ENCODE data around the gene CTNNA1. TPM values are rescaled to one million over a fixed set of nuclear protein-coding genes. Genes with fewer than 3 reads are reported as not detected.

CTNNA1 gene
- total and polyA plus RNA-seq, 2 donors (not counting 3 experiments of a cell fraction or from before 2014, with no cell fraction given) = 156 to 394 TPM

DNA sequence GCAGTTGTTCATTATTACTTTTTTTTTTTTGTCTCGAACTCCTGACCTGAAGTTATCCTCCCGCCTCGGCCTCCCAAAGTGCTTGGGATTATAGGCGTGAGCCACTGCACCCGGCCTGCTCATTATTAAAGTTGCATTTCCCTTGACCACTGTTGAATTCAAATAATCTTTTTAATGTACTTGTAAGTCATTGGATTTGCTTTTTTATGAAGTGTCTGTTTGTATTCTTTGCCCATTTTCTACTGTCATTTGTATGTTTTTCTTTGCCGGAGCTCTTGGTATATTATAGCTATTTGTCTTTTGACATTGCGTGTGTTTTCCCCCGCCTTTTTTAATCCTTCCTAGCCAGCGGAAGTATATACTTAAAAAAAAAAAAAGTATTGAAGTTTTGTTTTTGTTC lies 99.9 kb downstream of the CTNNA1 start:
- ChIA-PET CTCF (interaction anchor here (1.1 kb wide), 1 partner anchor 64 kb away, joined by 4 read pairs; no protein-coding TSS in a partner anchor), POLR2A (no interaction called here)
- H4K20me1 ChIP-seq (replicated peaks; ENCODE audit: control insufficient read depth, extremely low read depth, insufficient read depth, low read length) = peaks cover 7% of the 10 kb centered on the region
- no peaks in the 10 kb centered on the region for H3K9me3 ChIP-seq (replicated peaks; ENCODE audit: control insufficient read depth, insufficient read depth, low read length)
- H3K27ac ChIP-seq (ENCODE audit: insufficient read depth, low read depth, low read length) = no peak overlapping the region
- FAIRE-seq (no peak), DNase-seq (ENCODE audit: low read depth, low spot score) (no peak)
- intact Hi-C loops (cut with micrococcal nuclease) = loop anchor here (2.0 kb wide), 1 partner anchor 14 kb away; no protein-coding TSS in a partner anchor
- peaks cover 87% of the 10 kb centered on the region for H3K79me2 ChIP-seq (ENCODE audit: control insufficient read depth, insufficient read depth, low read length)
- no peak for TF ChIP-seq POLR2A (IDR thresholded peaks at IDR 0.05; ENCODE audit: low read depth, low read length)
- no peak for TF ChIP-seq GATA2 (IDR thresholded peaks at IDR 0.05; ENCODE audit: insufficient read depth, insufficient read length, low read depth, low read length)
- TF ChIP-seq FOS (IDR thresholded peaks at IDR 0.05; ENCODE audit: borderline replicate concordance, insufficient read depth, low read length) = no peak
- TF ChIP-seq MYC (IDR thresholded peaks at IDR 0.05; ENCODE audit: low read depth, low read length) = no peak
- TF ChIP-seq MAX (IDR thresholded peaks at IDR 0.05; ENCODE audit: insufficient read depth, insufficient read length) = no peak
- no peak for TF ChIP-seq EZH2 (IDR thresholded peaks at IDR 0.05; ENCODE audit: borderline replicate concordance, low read depth, low read length, severe bottlenecking)
- no peak for TF ChIP-seq CTCF (IDR thresholded peaks at IDR 0.05; ENCODE audit: extremely low read depth in 1 of 2, insufficient read depth in 1 of 2, low read depth in 1 of 2, low read length in 2 of 2)
- TF ChIP-seq POLR2AphosphoS5 (IDR thresholded peaks at IDR 0.05; ENCODE audit: insufficient read depth, low read depth, low read length) = no peak
- no peaks in the 10 kb centered on the region for H3K36me3 ChIP-seq (ENCODE audit: control insufficient read depth in 2 of 2, extremely low read depth in 1 of 2, insufficient read depth in 2 of 2, low read length in 2 of 2)
- dilution Hi-C loops (cut with MboI; ENCODE audit: extremely low pct_ligation_motif_present, low sequenced_read_pairs) = no loop called here
- no TSS peak for BruUV-seq (replicated peaks)
- H3K4me1 ChIP-seq (ENCODE audit: control insufficient read depth, extremely low read depth, insufficient read depth, low read length) = peaks cover 24% of the 10 kb centered on the region
- H2AFZ ChIP-seq (ENCODE audit: low read depth, low read length) = no peak overlapping the region
- H3K9me1 ChIP-seq (replicated peaks; ENCODE audit: control insufficient read depth, extremely low read depth, insufficient read depth, low read length) = no peaks in the 10 kb centered on the region
- H3K4me3 ChIP-seq (replicated peaks in 1 of 3; ENCODE audit: insufficient read depth in 1 of 3, low read depth in 1 of 3, low read length in 3 of 3) = no peak overlapping the region
- H3K27me3 ChIP-seq (ENCODE audit: control insufficient read depth in 2 of 2, insufficient read depth in 2 of 2, low read length in 2 of 2) = no peaks in the 10 kb centered on the region
- H3K9ac ChIP-seq (replicated peaks; ENCODE audit: extremely low read depth, insufficient read depth, low read length) = no peak overlapping the region
- no peak overlapping the region for H3K4me2 ChIP-seq (ENCODE audit: insufficient read depth, low read length)

Data from endothelial cell of umbilical vein (primary cell).